HepG2 (cell line): ENCODE data around the gene GLB1L3. TPM values are rescaled to one million over a fixed set of nuclear protein-coding genes. Genes with fewer than 3 reads are reported as not detected.

Experiments used
- ARNTL ChIP-seq: sonication (generic); formaldehyde crosslinking; IDR thresholded peaks from 2 replicates; pipeline ENCODE4 v1.4.0; 2020; ENCODE audit warnings: mild to moderate bottlenecking, missing genetic modification reagents
- ATF4 ChIP-seq, 2 experiments: fragments of 450-650 bp in 1 of 2; sonication (generic) in 1 of 2; formaldehyde crosslinking; IDR thresholded peaks; 2 replicates each; pipeline versions ENCODE4 v1.5.0 to v1.8.0; 2020 to 2022; ENCODE audit warnings: mild to moderate bottlenecking in 1 of 2, missing genetic modification reagents in 1 of 2
- CHD2 ChIP-seq: IDR thresholded peaks from 2 replicates; pipeline ENCODE4 v1.6.1; 2011; ENCODE audit warnings: low read depth, low read length, improper control_type of control experiment
- ESRRA ChIP-seq: sonication (generic); formaldehyde crosslinking; IDR thresholded peaks from 2 replicates; pipeline ENCODE4 v1.5.1; 2020; ENCODE audit warnings: mild to moderate bottlenecking, low read depth, missing genetic modification reagents
- GMEB1 ChIP-seq: sonication (generic); formaldehyde crosslinking; IDR thresholded peaks from 2 replicates; pipeline ENCODE4 v1.5.1; 2020; ENCODE audit warnings: missing genetic modification reagents, mild to moderate bottlenecking, borderline replicate concordance
- MXD3 ChIP-seq: IDR thresholded peaks from 2 replicates; pipeline ENCODE4 v1.6.1; 2016; ENCODE audit warnings: mild to moderate bottlenecking, missing biosample characterization, missing genetic modification reagents
- POGK ChIP-seq: sonication (generic); formaldehyde crosslinking; conservative IDR thresholded peaks from 2 replicates; pipeline ENCODE4 v1.8.0; 2022; ENCODE audit warnings: mild to moderate bottlenecking, moderate library complexity, missing genetic modification reagents
- RNF2 ChIP-seq: fragments of 450-650 bp; conservative IDR thresholded peaks from 2 replicates; pipeline ENCODE4 v1.6.1; 2016; ENCODE audit warnings: low read depth
- TARDBP ChIP-seq: sonication (generic); formaldehyde crosslinking; IDR thresholded peaks from 2 replicates; pipeline ENCODE4 v1.8.0; 2022; ENCODE audit warnings: mild to moderate bottlenecking, missing genetic modification reagents
- TOPORS ChIP-seq: sonication (generic); formaldehyde crosslinking; IDR thresholded peaks from 2 replicates; pipeline ENCODE4 v1.8.0; 2023; ENCODE audit warnings: mild to moderate bottlenecking, missing genetic modification reagents
- ZBTB10 ChIP-seq: sonication (generic); formaldehyde crosslinking; IDR thresholded peaks from 2 replicates; pipeline ENCODE4 v1.4.0; 2020; ENCODE audit warnings: missing genetic modification reagents, borderline replicate concordance
- ZNF143 ChIP-seq: sonication (generic); formaldehyde crosslinking; IDR thresholded peaks from 2 replicates; pipeline ENCODE4 v1.4.0; 2020; ENCODE audit warnings: missing genetic modification reagents
- ZNF616 ChIP-seq: sonication (generic); formaldehyde crosslinking; IDR thresholded peaks from 2 replicates; pipeline ENCODE4 v1.5.0; 2020; ENCODE audit warnings: low read depth, mild to moderate bottlenecking, missing genetic modification reagents
- ZNF687 ChIP-seq: sonication (generic); formaldehyde crosslinking; IDR thresholded peaks from 2 replicates; pipeline ENCODE4 v1.5.1; 2020; ENCODE audit warnings: mild to moderate bottlenecking, missing genetic modification reagents, moderate library complexity
- ZNF878 ChIP-seq: sonication (generic); formaldehyde crosslinking; IDR thresholded peaks from 2 replicates; pipeline ENCODE4 v1.8.1; 2023; ENCODE audit warnings: mild to moderate bottlenecking, missing genetic modification reagents, moderate library complexity
- ZZZ3 ChIP-seq: sonication (generic); formaldehyde crosslinking; IDR thresholded peaks from 2 replicates; pipeline ENCODE4 v1.4.0; 2020; ENCODE audit warnings: missing genetic modification reagents, mild to moderate bottlenecking, borderline replicate concordance
- polyA plus RNA-seq, 8 experiments: library from polyadenylated mRNA; depleted of rRNA in 3 of 8; stranded (reverse) in 7 of 8; unstranded in 1 of 8; fragments of >200 nt; fragmentation: Illumina TruSeq in 4 of 8; extraction: Trizol in 4 of 8; gene quantifications; 2 replicates each; pipeline versions ENCODE4 v1.2.1 to v1.2.3, GENCODE V29; 2011 to 2016; ENCODE audit warnings: low read depth in 4 of 8, missing spikeins in 1 of 8, mixed read lengths in 1 of 8; ENCODE audit not compliant: insufficient read depth in 1 of 8
- total RNA-seq, 5 experiments: library from RNA; depleted of rRNA; stranded (reverse); fragments of >200 nt; fragmentation: Illumina TruSeq; extraction: Trizol; gene quantifications; 2 replicates each; pipeline ENCODE4 v1.2.3, GENCODE V29; 2016; ENCODE audit warnings: low read depth in 1 of 5

The GLB1L3 gene
- total and polyA plus RNA-seq, 2 of the 13 experiments (the other 11 are each of a cell fraction or from before 2014, with no cell fraction given), result not detected

- TF ChIP-seq RNF2 (no peak), POGK (CRISPR knock-in tag) (peak; percentile 44; the same call in 1 of the 2 replicates), ESRRA (CRISPR knock-in tag) (no peak), ZNF687 (CRISPR knock-in tag) (peak; percentile 79), ZNF878 (CRISPR knock-in tag) (0 out of 2 replicates have a peak, but pooled peaks have one; percentile 15), ATF4 (CRISPR knock-in tag; IDR thresholded peaks at IDR 0.05) (no peak; a peak in 1 of 4 replicates), GMEB1 (CRISPR knock-in tag) (peak; percentile 99), MXD3 (peak; percentile 45; the same call in 1 of the 2 replicates), ZNF616 (CRISPR knock-in tag) (no peak), ARNTL (CRISPR knock-in tag) (no peak), TOPORS (CRISPR knock-in tag) (no peak), ZZZ3 (CRISPR knock-in tag) (peak; percentile 70; the same call in 1 of the 2 replicates), ZBTB10 (CRISPR knock-in tag) (no peak; the same call in 1 of the 2 replicates), ZNF143 (CRISPR knock-in tag) (peak; percentile 99), CHD2 (no peak; the same call in 1 of the 2 replicates), TARDBP (CRISPR knock-in tag) (peak; percentile 43; the same call in 1 of the 2 replicates)
Observed at GRCh38 chr11:134253188-134253993, 22.8 kb upstream of the GLB1L3 start, which contains the start of the genes ACAD8 and THYN1 (continued).
